Measurements from ENCODE around the gene KCNJ12.
"Not testable (repeated sequence)": the region's sequence is repeated elsewhere in the genome, so short reads cannot be mapped to it uniquely, and the experiment has no call there.

KCNJ12 gene

GRCh38 chr17:21422311-21423189 lies 46.4 kb downstream of the KCNJ12 start:
- DNase-seq, result not testable (repeated sequence)

DNA sequence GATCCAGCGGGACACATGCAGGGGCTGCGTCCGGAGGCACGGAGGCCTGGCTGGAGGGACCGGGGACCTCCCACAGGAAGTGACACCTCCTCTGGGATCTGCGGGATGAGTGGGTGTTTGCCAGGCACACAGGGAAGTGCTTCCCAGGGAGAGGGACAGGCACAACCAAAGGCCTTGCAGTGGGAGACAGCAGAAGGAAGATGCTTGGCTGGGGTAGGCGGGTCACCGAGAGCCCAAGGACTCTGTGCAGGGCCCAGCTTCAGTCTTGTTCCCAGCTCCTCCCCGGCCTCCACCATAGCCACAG lies 47.0 kb downstream of the KCNJ12 start:
- DNase-seq, result not testable (repeated sequence)

DNA sequence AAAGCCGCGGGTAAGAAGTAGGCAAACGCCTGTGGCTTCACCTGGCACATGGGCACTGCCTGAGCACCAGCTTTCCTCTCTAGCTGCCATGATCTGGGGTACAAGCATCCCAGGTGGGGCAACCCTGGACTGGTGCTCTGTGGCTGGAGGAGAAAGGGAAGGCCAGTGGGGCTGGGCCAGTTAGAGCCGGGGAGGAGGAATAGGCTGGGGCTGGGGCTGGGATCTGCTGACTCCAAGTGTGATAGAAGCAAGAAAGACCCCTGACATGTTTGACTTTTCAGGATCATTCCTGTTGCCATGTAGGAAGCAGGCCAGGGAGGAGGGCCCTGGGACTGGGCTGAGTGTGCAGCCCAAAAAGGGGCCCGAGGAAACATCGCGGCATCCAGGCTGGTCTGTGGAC lies 48.5 kb downstream of the KCNJ12 start:
- DNase-seq, result not testable (repeated sequence)

DNA sequence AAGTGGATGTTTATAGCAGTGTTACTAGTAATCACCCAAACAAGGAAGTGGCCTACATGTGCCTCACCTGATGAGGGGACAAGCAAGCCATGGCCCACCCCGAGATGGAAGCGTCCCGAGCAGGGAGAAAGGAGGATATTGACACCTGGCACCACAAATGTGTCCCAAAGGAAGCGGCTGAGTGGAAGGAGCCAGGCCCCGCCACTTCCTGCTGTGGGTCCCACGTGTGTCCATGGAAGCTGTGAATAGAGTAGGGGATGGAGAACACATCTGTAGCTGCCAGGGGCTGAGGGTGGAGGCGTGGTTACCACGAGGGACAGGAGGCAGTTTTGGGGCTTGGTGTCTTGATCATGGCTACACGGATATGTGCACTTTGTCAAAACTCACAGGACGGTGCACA lies 49.2 kb downstream of the KCNJ12 start:
- DNase-seq, result no peak

GRCh38 chr17:21425736-21426135 lies 49.6 kb downstream of the KCNJ12 start:
- no peak for DNase-seq

DNA sequence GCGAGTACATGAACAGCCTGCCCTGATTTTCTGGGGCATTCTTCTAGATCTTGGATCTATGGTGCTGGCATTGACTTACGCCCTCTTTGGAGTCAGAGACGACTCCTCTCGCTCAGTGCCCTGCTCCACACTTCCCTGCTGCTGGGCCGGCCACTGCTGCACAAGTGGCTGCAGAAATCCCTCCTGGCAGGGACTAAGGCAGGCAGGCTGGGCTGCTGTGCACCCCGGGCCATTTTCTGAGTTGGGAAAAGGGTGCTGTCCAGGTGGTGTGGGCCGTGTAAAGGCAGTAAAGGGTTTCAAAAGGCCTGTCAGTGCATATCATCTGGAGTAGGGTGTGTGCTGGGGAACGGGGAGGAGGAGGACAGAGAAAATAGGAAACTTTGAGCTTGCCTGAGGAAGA lies 50.1 kb downstream of the KCNJ12 start:
- DNase-seq, result not testable (repeated sequence)

DNA sequence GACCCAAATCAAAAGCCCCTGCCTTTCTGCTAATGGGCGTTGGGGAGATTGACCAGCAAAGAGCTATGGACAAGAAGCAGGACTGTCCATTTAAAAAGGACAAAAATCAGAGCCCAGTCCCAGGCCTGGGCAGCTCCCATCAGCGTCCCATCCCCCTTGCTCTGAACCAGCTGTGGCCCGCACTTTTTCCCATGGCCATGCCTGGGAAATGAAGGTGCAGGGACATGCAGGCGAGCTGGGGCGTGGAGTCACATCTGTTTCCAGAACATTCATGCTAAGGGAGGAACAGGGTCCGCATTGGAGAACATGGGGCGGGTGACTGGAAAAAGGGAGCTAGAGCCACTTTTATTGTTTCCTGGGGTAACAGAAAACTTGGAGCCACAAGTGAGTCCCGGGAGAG lies 50.7 kb downstream of the KCNJ12 start:
- not testable (repeated sequence) for DNase-seq

DNA sequence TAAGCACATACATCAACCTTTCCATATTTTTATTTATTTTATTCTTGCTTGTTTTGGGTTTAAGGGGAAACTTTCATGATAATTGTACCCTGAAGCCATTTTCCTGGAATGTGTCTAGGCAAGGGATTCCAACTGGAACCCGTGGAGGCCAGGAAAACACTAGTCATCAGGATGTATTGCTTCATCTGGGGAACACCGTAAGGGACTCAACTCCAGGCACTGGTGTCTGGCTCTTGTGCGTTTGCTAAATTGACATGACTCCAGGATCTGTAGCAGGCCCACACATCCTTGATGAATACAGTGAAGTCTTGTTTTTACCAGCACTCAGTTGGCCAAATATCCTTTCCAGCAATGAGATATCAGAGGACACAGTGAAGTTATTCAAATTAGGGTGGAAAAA lies 51.6 kb downstream of the KCNJ12 start:
- DNase-seq, result not testable (repeated sequence)

DNA sequence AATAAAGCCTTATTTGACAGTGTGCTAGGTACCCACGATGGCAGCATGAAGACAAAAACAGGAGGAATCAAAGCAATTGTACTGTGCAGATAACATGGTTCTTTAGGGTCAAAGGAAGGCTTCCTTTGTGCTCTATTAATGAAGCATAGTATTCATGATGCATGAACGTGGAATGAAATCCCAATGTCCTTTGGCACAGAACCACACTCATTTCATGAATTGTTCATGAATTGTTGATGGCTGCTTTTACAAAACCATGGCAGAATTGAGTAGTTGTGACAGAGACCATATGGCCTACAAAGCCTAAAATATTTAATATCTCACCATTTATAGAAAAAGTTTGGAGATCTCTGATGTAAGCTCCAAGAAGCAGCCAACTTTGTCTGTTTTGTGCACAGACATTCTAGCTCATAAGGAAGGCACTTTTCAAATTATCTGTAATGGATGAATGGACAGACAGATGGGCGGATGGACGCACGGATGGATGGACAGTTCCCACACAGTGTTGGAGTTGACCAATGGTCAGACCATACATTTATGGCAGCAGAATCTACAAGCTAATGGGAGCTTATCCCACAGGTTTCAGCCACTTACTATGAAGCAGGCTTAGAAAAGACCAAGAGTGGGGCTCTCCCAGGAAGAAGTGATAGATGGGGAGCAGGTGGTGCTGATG lies 52.7 kb downstream of the KCNJ12 start:
- DNase-seq, result not testable (repeated sequence)

DNA sequence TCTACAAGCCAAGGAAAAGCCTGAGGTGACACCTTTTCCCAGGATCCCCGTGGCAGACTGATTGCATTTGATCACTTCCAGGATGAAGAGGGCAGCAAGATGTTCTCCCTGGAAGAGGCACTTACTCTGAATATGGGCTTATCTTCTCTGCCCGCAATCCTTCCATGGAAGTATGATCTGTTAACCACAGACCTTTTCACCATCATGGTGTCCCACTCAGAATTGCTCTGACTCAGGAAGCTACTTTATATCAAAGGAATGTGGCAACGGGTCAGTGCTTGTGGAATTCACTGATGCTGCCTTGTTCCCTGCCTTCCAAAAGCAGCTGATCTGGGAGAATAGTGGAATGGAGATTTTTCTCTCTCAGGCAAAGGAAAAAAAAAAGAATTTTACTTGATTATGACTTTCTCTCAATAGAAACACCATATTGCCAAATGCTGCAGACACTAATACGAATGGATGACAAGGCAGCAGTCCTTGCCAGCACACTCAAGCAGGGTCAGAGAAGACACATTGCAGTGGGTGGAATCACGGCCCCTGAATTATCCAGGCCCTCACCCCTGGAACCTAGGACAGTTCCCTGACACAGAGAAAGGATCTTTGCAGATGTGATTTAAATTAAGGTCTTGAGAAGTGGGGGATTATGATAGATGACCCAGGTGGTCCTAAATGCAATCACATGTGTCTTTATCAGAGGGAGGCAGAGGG lies 53.9 kb downstream of the KCNJ12 start:
- not testable (repeated sequence) for DNase-seq

DNA sequence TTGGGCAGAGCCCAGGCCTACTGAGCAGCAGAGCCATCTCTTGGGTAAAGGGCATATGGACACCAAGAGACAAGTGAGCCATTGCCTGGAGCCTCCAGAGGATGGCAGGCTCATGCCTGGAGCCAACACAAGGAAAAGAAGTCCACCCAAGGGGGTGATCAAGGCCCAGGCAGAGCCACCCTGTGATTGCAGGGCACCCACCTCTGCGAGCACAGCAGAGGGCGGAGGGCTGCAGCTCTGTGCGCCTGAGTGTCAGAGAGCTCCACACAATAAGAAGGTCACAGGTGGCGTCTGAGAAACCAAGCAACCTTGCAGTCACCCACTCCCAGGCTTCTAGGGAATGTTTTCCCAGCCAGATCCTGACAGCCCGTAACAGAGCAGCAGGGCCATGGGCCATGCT lies 57.8 kb downstream of the KCNJ12 start:
- DNase-seq, result not testable (repeated sequence)

DNA sequence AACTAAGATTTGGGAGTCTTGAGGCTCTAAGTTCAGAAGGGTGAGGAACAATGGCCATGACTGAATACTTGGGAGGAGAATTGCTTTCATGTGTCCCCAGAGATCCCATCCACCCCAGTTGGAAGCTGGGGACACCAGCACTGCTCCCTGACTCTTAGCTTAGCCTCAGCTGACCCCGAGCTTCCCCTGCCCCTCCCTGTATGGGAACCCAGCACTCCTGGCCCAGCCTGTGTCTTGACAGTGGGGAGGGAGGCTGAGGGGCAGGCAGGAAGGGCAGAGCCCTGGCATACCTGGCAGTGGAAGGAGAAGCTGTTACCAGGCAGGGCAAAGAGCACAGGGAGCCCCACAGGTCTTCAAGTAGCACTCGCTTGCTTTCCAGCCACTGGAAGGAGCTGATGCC lies 58.8 kb downstream of the KCNJ12 start:
- DNase-seq, result not testable (repeated sequence)

- DNase-seq, result not testable (repeated sequence)
These were observed 60.3 kb downstream of the KCNJ12 start for GRCh38 chr17:21436481-21436880.

GRCh38 chr17:21436883-21437836 lies 61.0 kb downstream of the KCNJ12 start:
- DNase-seq, result not testable (repeated sequence)

DNA sequence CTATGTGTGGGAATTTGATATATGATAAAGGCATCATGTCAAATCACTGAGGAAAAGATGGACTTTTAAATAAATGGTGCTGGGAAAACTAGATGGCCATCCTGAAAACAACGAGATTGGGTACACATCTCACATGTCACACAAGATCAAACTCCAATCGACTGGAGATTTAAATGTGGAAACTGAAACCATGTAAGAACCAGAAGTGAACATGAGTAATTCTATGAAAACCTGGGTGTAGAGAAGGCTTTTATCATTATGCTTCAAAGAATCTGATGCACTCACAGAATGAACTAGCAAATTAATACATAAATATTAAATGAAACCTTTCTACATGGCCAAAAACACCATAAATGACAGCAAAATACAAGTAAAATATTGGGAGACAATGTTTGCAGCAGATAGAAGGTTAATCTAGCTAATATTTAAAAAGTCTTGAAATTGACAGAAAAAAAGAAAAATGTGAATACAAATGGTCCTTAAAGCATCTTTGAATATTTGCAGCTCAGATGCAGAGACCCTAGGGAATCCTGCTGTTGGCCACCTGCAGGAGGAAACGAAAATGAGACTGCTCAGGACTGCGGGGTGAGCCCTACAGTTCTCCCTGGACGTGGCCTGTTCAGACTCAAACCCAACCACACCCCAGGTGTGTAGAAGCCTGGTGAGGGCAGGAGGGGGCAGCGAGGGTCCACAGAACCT lies 62.3 kb downstream of the KCNJ12 start:
- DNase-seq, result not testable (repeated sequence)

- DNase-seq, result not testable (repeated sequence)
These were observed 62.8 kb downstream of the KCNJ12 start for GRCh38 chr17:21439015-21439336.

GRCh38 chr17:21445091-21445650 lies 69.0 kb downstream of the KCNJ12 start:
- DNase-seq, result no peak

- not testable (repeated sequence) for DNase-seq
These were observed 71.4 kb downstream of the KCNJ12 start for GRCh38 chr17:21447552-21447951.

- DNase-seq, result not testable (repeated sequence)
These were observed 73.7 kb downstream of the KCNJ12 start for GRCh38 chr17:21449891-21450290.

GRCh38 chr17:21451975-21452374 lies 75.8 kb downstream of the KCNJ12 start:
- DNase-seq, result no peak

- DNase-seq, result no peak
These were observed 76.4 kb downstream of the KCNJ12 start for GRCh38 chr17:21452377-21453143.
